NB4 (cell line): Measurements from ENCODE around the gene MRPS33.

Source experiments
- CTCF ChIP-seq: IDR thresholded peaks from one replicate; pipeline ENCODE4 v1.5.1; 2012; ENCODE audit warnings: low read depth, low read length
- POLR2A ChIP-seq: IDR thresholded peaks from 2 replicates; pipeline ENCODE4 v1.6.1; 2011; ENCODE audit warnings: mild to moderate bottlenecking; ENCODE audit not compliant: insufficient read length; ENCODE audit errors: extremely low read depth

GRCh38 chr7:141039376-141039775, 24.6 kb upstream of the MRPS33 start:
- TF ChIP-seq POLR2A, result no peak
- TF ChIP-seq CTCF, result no peak
